ENCODE results near the gene TBCB.
"Not testable (repeated sequence)": the region's sequence is repeated elsewhere in the genome, so short reads cannot be mapped to it uniquely, and the experiment has no call there.

TBCB gene

DNA sequence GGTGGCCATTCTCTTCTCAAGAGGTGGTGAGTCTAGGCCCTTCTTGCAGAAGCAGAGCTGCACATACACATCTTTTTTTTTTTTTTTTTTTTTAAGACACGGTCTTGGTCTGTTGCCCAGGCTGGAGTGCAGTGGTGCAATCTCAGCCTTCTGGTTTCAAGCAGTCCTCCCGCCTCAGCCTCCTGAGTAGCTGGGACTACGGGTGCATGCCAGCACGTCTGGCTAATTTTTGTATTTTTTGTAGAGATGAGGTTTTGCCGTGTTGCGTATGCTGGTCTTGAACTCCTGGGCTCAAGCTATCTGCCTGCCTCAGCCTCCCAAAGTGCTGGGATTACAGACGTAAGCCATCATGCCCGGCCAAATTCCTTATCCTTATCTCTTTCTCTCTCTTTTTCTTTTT lies 58.6 kb downstream of the TBCB start:
- DNase-seq (ENCODE audit: low read depth), result not testable (repeated sequence)

Data from T follicular helper cell (primary cell).